ENCODE results near the gene REEP1. TPM values are rescaled to one million over a fixed set of nuclear protein-coding genes. Genes with fewer than 3 reads are reported as not detected.

Gene REEP1
- total RNA-seq, 4 donors from 2014 or later = 0.39 to 3.3 (median 1.7) TPM

DNA sequence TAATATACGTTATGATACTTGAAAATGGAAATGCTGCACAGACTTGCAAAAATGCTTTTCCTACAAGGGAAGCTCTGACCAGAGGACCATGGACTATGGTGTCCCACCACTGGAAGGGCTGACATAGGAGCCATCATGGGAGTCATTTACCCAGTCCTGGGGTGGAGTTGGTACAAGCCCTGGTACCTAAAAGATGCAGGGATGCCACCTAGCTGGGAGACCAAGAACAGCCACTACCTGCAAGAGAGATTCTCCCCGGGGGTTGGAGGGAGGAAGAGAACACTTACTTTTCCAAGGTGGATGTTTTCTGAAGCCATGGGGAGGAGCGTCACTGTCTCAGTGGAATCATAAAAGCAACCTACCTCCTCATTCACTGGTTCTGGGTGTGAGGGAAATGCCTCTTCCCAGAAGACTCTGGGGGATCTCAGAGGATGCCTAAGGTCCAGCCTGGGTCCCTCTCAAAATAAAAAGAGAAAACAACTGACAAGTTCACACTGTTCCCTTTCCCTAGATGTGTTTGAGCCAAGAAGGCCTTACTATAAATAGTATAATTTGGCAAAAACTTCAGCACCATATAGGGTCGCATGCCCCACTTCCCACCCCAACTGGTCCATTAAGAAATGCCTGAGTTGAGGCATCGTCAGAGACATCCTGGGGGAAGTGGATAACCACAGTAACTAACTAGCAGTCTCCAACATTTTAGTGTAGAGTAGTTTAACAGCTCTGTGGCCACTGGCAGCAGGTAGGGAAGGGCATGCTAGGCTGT, 39.9 kb downstream of the REEP1 start:
- no peak for DNase-seq (ENCODE audit: low spot score in 2 of 2)
- TF ChIP-seq POLR2A (IDR thresholded peaks at IDR 0.05) (no peak), EP300 (IDR thresholded peaks at IDR 0.05) (no peak)
- TF ChIP-seq, protein P1, sequence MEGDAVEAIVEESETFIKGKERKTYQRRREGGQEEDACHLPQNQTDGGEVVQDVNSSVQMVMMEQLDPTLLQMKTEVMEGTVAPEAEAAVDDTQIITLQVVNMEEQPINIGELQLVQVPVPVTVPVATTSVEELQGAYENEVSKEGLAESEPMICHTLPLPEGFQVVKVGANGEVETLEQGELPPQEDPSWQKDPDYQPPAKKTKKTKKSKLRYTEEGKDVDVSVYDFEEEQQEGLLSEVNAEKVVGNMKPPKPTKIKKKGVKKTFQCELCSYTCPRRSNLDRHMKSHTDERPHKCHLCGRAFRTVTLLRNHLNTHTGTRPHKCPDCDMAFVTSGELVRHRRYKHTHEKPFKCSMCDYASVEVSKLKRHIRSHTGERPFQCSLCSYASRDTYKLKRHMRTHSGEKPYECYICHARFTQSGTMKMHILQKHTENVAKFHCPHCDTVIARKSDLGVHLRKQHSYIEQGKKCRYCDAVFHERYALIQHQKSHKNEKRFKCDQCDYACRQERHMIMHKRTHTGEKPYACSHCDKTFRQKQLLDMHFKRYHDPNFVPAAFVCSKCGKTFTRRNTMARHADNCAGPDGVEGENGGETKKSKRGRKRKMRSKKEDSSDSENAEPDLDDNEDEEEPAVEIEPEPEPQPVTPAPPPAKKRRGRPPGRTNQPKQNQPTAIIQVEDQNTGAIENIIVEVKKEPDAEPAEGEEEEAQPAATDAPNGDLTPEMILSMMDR (IDR thresholded peaks at IDR 0.05) = no peak
- WGBS, 2 donors = 75 to 79% methylated on average over 5 of the region's 5 CpGs
- peak overlapping the region in 1 of 4 donors; percentile 14 for H3K27ac ChIP-seq
- no peaks in the 10 kb centered on the region for H3K36me3 ChIP-seq
- H3K9me3 ChIP-seq = no peaks in the 10 kb centered on the region
- no peaks in the 10 kb centered on the region for H3K27me3 ChIP-seq
- no peak overlapping the region for H3K4me3 ChIP-seq
- peaks cover 0 to 28% (median 4%) of the 10 kb centered on the region in 4 donors for H3K4me1 ChIP-seq

DNA sequence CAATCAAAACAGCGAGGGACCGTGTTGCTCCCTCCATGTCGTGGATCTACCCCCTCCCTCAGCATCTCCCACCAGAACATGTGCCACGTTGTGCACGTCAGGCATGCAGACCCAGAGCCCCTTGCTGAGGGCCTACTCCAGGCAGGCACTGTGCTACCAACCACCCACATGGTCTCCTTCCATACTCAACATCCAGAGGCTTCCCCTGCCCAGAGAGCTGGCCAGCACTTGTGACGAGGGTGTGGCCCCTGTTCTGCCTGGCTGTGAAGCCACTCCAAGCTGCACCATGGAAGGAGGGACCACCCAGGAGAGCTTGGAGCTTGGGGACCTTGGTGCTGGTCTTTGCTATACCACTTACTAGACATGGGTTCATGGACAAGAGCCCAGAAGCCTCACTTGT, 40.5 kb downstream of the REEP1 start:
- H3K27ac ChIP-seq = no peak overlapping the region
- 78 to 88% methylated on average over 6 of the region's 6 CpGs for WGBS, 2 donors
- TF ChIP-seq EP300 (IDR thresholded peaks at IDR 0.05) = no peak
- TF ChIP-seq, protein P1 (IDR thresholded peaks at IDR 0.05) = no peak
- no peak for TF ChIP-seq POLR2A (IDR thresholded peaks at IDR 0.05)
- H3K36me3 ChIP-seq = no peaks in the 10 kb centered on the region
- no peaks in the 10 kb centered on the region for H3K27me3 ChIP-seq
- H3K4me3 ChIP-seq = no peak overlapping the region
- no peak for DNase-seq (ENCODE audit: low spot score in 2 of 2)
- peaks cover 0 to 22% (median 2%) of the 10 kb centered on the region in 4 donors for H3K4me1 ChIP-seq
- H3K9me3 ChIP-seq = no peaks in the 10 kb centered on the region

DNA sequence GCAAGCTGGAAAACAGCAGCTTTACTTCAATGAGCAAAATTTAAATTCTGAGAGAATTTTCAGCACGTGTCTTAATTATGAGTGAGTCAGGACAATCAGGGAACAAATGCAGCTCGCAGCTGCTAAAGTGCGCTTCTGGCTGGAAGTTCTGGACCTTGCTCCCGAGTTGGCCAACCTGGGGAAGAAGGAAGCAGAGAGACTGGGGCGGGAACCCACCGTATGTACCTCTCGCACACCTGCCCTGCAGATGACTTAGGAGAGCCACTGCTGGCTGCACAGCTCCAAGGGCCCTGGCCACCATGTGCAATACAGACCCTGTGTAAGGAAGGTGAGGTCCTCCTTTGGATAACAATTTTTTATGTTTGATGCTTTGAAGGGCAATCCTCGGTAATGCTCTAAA, 42.4 kb downstream of the REEP1 start:
- Histone ChIP-seq H3K4me1 (peaks cover 0 to 18% (median 0%) of the 10 kb centered on the region in 4 donors), H3K27ac (no peak overlapping the region), H3K36me3 (no peaks in the 10 kb centered on the region), H3K27me3 (no peaks in the 10 kb centered on the region), H3K4me3 (no peak overlapping the region), H3K9me3 (no peaks in the 10 kb centered on the region)
- no peak for DNase-seq (ENCODE audit: low spot score in 2 of 2)
- 88 to 89% methylated on average over 8 of the region's 8 CpGs for WGBS, 2 donors
- TF ChIP-seq EP300 (IDR thresholded peaks at IDR 0.05) (no peak), POLR2A (IDR thresholded peaks at IDR 0.05) (no peak)
- TF ChIP-seq, protein P1 (IDR thresholded peaks at IDR 0.05) = no peak

DNA sequence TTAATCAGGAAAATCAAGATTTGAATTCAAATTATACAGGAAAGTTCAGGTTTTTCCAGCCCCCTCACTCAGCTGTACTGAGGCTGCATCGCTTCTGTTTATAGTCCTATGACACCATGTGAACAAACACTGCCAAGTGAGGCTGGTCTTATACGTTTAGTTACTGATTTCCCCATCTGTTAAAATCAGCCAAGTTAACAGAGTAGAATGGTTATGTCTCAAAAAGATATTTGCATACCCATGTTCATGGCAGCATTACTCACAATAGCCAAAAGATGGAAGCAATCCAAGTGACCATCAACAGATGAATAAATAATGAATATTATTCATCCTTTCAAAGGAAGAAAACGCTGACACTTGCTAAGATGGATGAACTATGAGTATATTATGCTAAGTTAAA, 43.8 kb downstream of the REEP1 start:
- TF ChIP-seq, protein P1 (IDR thresholded peaks at IDR 0.05) = no peak
- TF ChIP-seq POLR2A (IDR thresholded peaks at IDR 0.05) (no peak), EP300 (IDR thresholded peaks at IDR 0.05) (no peak)
- DNase-seq (ENCODE audit: low spot score in 2 of 2) = no peak
- Histone ChIP-seq H3K27ac (peak overlapping the region in 1 of 4 donors; percentile 22), H3K9me3 (no peaks in the 10 kb centered on the region), H3K4me1 (peaks cover 0 to 10% (median 0%) of the 10 kb centered on the region in 4 donors), H3K4me3 (no peak overlapping the region), H3K36me3 (no peaks in the 10 kb centered on the region), H3K27me3 (no peaks in the 10 kb centered on the region)
- 32 to 39% methylated on average over 3 of the region's 3 CpGs for WGBS, 2 donors
